ENCODE results near the gene TTLL3. TPM values are rescaled to one million over a fixed set of nuclear protein-coding genes. Genes with fewer than 3 reads are reported as not detected.

Gene TTLL3
- total RNA-seq, 1 experiment from 2014 or later = 3.3 TPM

- DNase-seq (ENCODE audit: low read depth) = no peak
Measured at GRCh38 chr3:9781978-9782603, 28.0 kb upstream of the TTLL3 start.

DNA sequence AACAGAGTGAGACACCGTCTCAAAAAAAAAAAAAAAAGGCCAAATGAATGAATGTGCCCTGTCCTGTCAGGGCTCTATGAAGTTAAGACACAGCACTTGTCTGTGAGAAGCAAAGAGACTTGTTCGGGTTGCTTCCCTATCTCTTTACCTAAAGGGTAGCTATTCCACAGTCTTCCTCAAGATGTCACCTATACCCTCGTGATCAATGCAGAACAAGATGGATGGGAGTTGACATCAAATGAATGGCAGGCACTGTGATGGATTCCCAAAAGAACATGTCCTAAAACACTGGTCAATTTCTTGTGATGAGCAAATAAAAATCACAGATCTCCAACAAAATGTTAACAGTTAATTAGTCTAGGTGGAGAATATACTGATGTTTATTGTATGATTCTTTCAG is 27.3 kb upstream of the TTLL3 start:
- DNase-seq (ENCODE audit: low read depth) = no peak

DNA sequence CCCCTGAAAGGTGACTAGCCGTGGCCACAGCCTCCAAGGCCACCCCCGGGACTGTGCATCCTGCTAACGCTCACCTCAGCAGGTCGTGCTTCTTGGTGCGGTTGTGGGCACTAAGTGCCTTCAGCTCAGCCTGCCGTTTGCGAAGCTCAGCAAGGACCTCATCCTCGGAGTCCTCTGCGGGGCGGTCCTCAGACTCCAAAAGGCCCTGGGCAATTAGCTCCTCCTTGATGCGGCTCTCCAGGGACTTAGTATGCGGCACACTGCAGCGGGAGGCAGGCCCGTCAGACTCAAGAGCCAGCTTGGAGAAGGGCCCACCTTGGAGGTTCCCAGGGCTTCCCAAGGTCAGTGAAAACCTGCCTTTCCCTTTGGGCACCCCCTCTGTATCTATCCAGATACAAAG is 26.1 kb upstream of the TTLL3 start:
- DNase-seq (ENCODE audit: low read depth) = no peak

- no peak for DNase-seq (ENCODE audit: low read depth)
Measured at GRCh38 chr3:9784965-9785364, 25.1 kb upstream of the TTLL3 start.

- DNase-seq (ENCODE audit: low read depth) = no peak
Measured at GRCh38 chr3:9785602-9786001, 24.5 kb upstream of the TTLL3 start.

- no peak for DNase-seq (ENCODE audit: low read depth)
Measured at GRCh38 chr3:9786209-9786739, 23.8 kb upstream of the TTLL3 start.

DNA sequence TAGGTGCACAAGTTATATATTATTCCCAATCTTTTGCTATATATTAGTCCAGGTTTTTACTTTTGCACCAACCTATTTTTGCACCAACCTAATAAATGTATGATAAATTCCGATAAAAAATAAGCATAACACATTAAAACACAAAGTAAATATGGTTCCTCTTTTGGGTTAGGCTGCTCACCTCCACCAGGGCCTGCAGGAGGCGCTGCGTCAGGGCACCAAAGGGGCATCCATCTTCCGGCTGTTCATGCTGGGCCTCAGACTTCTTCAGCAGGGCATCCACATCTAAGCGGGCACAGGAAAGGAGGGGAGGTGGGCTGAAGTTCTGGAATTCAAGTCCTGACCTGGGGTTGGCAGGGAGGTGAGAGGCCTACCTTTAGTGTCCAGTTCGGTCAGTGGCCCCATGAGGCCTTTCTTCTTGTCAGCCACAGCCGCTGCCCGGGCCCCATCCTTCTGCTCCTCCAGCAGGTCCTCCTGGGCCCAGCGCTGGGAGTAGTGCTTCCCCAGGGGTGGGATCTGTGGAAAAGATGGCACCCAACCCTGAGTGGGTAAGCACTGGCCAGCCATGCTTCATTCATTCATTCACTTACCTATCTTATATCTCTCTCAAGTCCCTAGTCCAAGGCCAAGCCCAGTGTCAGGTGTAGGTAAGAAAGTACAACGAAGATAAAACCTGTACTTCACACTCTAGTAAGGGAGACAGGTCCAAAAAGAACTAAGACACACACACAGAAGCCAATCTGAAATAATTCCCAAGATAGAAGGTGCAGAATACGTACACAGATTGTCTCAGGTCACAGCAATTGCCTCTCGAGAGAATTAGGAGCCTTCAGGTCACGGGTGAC is 23.0 kb upstream of the TTLL3 start:
- no peak for DNase-seq (ENCODE audit: low read depth)

DNA sequence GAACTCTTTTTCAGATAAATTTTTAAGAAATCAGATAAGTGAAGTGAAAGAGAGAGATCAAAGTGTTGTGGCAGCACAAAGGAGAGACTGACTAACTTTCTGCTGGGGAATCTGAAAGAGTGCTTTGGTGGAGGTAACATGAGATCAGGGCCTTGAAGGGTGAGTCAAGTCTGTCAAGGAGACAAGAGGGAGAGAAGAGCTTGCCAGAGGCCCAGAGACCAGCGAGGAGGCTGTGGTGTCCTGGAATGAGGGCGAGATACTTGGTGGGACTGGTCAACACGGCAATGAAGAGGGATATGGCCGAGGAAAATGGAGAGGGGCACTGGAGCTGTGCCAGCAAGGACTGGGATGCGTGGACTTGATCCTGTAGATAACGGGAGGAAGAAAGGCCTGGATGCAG is 22.3 kb upstream of the TTLL3 start:
- DNase-seq (ENCODE audit: low read depth) = no peak

DNA sequence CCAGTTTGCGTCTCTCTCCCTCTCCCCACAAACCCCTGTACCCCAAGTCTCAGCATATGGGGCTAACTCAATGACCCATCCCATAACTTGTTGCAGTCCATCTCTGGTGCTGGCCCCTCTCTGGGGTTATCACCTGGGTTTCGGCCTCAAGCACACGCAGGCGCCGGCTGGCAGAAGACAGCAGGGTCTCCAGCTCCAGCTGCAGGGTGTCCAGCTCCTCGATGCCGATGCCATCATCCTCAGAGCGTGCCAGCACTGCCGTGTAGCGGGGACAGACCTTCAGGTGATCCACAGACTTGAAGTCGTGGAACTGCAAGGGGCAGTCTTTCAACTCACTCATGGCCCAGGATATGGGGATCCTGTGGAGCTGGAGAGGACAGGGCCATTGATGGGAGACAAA is 18.9 kb upstream of the TTLL3 start:
- DNase-seq (ENCODE audit: low read depth) = no peak

- no peak for DNase-seq (ENCODE audit: low read depth)
Measured at GRCh38 chr3:9791790-9792404, 18.2 kb upstream of the TTLL3 start.

- DNase-seq (ENCODE audit: low read depth) = peak; percentile 88
Measured at GRCh38 chr3:9792405-9793160, 17.5 kb upstream of the TTLL3 start, which contains the start of the genes ARPC4 and TADA3. TSS of gene ARPC4 (plus strand) at chr3:9793082. CDS start at chr3:9793122, 40 bp downstream. TSS of gene TADA3 (minus strand) at chr3:9792473. CDS start at chr3:9791466, 1,007 bp downstream.

DNA sequence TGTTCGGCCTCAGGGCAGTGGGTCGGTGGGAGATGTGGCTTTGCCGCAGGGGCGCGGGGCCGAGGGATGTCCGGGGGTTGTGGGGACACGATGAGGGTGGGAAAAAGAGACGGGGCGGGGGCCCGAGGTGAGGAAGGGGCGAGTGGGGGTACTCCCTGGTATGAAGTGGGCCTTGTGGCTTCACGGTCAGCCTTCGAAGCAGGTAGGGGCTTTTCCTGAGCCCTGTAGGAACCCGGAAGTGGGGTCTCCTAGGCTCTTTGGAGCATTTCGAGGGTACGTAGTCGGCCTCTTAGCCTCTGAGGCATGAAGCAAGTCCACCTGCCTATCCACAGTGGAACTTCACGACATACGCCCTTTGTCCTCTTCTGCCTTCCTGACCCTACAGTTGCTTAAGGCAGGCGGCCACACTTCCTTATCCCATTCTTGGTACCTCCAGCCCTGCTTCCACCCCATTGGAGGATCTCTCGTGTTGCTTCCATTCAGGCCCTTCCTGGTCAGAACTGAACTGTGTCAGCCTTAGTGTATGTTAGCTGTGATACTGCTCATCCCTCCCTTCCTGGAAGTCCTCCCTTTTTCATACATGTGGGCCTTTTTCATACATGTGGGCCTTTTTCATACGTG is 16.8 kb upstream of the TTLL3 start:
- DNase-seq (ENCODE audit: low read depth) = peak; percentile 43

- no peak for DNase-seq (ENCODE audit: low read depth)
Measured at GRCh38 chr3:9794400-9794799, 15.7 kb upstream of the TTLL3 start.

DNA sequence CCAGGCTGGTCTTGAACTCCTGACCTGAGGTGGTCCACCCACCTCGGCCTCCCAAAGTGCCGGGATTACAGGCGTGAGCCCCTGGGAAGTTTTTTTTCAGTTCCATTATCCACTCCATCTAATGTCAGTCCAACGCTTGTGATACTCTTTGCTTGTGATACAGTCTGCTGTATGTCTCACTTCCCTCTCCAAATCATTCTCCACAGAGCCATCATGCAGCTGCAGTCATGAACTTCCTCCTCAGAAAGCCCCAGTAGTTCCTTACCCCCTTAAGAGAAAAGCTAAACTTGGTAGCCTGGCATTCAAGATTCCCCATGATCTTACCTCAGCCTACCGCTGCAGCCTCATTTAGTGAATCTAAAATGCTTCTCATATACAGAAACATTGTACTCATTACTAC is 14.9 kb upstream of the TTLL3 start:
- no peak for DNase-seq (ENCODE audit: low read depth)

DNA sequence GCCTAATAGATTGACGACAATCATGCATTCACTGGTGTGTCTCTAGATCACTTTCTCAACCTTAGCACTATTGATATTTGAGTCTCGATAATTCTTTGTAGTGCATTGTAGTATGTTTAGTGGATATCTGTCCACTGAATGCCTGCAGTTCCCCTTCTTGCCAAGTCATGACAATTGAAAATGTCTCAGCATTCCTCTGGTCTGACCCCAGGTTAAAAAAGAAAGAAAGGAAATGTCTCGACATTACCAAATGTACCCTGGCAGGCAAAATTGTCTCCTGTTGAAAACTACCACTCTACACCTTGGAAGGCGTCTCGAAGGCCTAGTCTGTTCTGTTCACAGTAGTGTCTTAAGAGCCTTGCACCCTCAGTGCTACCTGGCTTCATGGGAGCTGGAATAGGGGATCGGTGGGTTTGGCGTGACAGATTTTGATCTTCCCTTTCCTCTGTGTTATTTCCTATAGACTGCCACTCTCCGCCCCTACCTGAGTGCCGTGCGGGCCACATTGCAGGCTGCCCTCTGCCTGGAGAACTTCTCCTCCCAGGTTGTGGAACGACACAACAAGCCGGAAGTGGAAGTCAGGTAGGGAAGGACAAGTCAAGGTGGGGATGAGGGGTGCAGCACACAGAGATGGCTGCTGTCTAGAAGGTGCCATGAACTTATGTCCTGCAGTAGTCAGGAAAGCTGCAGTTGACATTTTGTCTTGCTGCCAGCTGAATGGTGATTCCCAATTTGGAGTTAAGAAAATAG is 12.7 kb upstream of the TTLL3 start:
- no peak for DNase-seq (ENCODE audit: low read depth)

DNA sequence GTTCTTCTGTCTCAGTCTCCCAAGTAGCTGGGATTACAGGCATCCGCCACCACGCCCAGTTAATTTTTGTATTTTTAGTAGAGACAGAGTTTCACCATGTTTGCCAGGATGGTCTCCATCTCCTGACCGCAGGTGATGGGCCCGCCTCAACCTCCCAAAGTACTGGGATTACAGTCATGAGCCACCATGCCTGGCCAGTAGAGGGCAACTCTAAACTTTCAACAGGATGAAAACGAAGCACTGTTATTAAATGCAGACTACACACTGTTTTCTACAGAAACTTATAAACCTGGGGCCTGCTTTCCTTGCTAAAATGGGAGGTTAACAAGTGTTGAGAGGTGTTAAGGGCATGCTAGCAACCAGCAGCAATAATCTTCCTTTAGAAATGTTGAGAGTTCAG is 9.5 kb upstream of the TTLL3 start:
- DNase-seq (ENCODE audit: low read depth) = no peak

- DNase-seq (ENCODE audit: low read depth) = no peak
Measured at GRCh38 chr3:9803494-9803893, 6.6 kb upstream of the TTLL3 start.

GRCh38 chr3:9804996-9805395 is 5.1 kb upstream of the TTLL3 start:
- no peak for DNase-seq (ENCODE audit: low read depth)

DNA sequence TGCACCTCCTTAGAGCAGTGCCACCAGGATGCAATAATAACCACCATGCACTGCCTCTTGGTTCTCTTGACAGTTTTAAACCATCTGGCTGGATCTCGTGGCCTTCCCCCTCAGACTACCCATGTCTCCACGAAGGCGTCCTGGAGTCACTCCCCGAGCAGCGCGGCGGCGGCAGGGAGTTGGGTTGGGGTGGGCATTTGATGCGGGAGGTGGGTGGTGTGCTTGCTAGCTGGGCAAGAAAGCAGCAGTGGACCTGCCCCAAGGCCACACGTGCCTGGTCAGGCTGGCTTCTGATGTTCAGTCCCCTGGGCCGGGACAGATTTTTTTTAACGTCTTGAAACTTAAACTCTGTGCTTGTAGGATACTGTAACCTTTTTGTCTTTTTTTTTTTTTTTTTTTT is 3.9 kb upstream of the TTLL3 start:
- DNase-seq (ENCODE audit: low read depth) = no peak

All from M059J (cell line).